Psoas muscle (tissue), 8 donors: Measurements from ENCODE around the gene PACSIN3. TPM values are rescaled to one million over a fixed set of nuclear protein-coding genes. Genes with fewer than 3 reads are reported as not detected.
A peak's percentile ranks its signal among the peaks of the same experiment; 100 is the strongest.

Source experiments
- ATAC-seq, 4 donors: fragments of 200-7000 bp; cut with Tn5 transposase; one replicate each; pipeline ENCODE4 v1.9.1; 2020; ENCODE audit warnings: moderate library complexity in 3 of 4, mild to moderate bottlenecking in 2 of 4
- DNase-seq, 2 donors: peaks; one replicate each; pipeline ENCODE4 v3.0.0-alpha.2; 2020
- H3K27ac ChIP-seq: fragments of 200-600 bp; one replicate; pipeline ENCODE4 v1.8.0; 2022
- H3K27me3 ChIP-seq, 3 donors: fragments of 200-600 bp in 1 of 3; one replicate each; pipeline versions ENCODE4 v1.6.1 to v1.8.0; 2013 to 2022; ENCODE audit warnings: low read length in 2 of 3, mild to moderate bottlenecking in 2 of 3, moderate library complexity in 1 of 3; ENCODE audit not compliant: insufficient read depth in 3 of 3
- H3K36me3 ChIP-seq, 2 donors: fragments of 200-600 bp in 1 of 2; one replicate each; pipeline versions ENCODE4 v1.6.1 to v1.8.0; 2013 to 2022; ENCODE audit warnings: low read depth in 1 of 2, mild to moderate bottlenecking in 1 of 2, moderate library complexity in 1 of 2; ENCODE audit not compliant: insufficient read depth in 1 of 2
- H3K4me1 ChIP-seq: fragments of 200-600 bp; one replicate; pipeline ENCODE4 v1.8.0; 2022
- H3K4me3 ChIP-seq: fragments of 200-600 bp; one replicate; pipeline ENCODE4 v1.8.0; 2022; ENCODE audit warnings: mild to moderate bottlenecking
- H3K9me3 ChIP-seq: fragments of 200-600 bp; one replicate; pipeline ENCODE4 v1.8.0; 2022
- WGBS, 3 donors: extraction: QIAGEN DNeasy Blood & Tissue Kit; methylation state at CpG; one replicate each; pipeline versions ENCODE4 v1.1.6 to v1.1.7; 2013; 5-methylcytosine and 5-hydroxymethylcytosine counted together
- intact Hi-C, 2 donors: fragments of 100-400 bp; cut with DNase I; formaldehyde crosslinking; loops; one replicate each; pipeline versions ENCODE4 v1.11.0 to v1.14.2; 2022
- polyA plus RNA-seq, 3 donors: library from polyadenylated mRNA; stranded (reverse); fragments of 200-250 nt; gene quantifications; one replicate each; pipeline ENCODE4 v1.2.3, GENCODE V29; 2013
- total RNA-seq, 4 donors: library from RNA; stranded (reverse); fragmentation: NEBNext Ultra II Directional in 2 of 4; extraction: Animal tissue kit (Norgen Biotek cat#: 25700) in 2 of 4; gene quantifications; one replicate each; pipeline versions ENCODE4 v1.2.1 to v1.2.4, GENCODE V29; 2021 to 2023
- TF ChIP-seq, protein P1 (sequence below): fragments of 200-600 bp; IDR thresholded peaks from one replicate; pipeline ENCODE4 v1.8.0; 2022; ENCODE audit warnings: antibody characterized with exemption
- donor health status: healthy with polysubstance abuse.
- donor health status: DM: no; HTN: no; CAD: no; lungs with moderate emphysema.
- donor health status: Bipolar disorder and iron deficiency.
- donor health status: healthy.
- donor health status: DM: yes; HTN: yes; CAD: no.
- donor health status: DM: no; HTN: no; CAD: no.
- donor health status: DM: no; HTN: no; CAD: no.
- donor health status: DM: yes; HTN: yes; CAD: no.

Gene PACSIN3
- total and polyA plus RNA-seq, 7 donors: 90.4 to 430 (median 284) TPM

DNA sequence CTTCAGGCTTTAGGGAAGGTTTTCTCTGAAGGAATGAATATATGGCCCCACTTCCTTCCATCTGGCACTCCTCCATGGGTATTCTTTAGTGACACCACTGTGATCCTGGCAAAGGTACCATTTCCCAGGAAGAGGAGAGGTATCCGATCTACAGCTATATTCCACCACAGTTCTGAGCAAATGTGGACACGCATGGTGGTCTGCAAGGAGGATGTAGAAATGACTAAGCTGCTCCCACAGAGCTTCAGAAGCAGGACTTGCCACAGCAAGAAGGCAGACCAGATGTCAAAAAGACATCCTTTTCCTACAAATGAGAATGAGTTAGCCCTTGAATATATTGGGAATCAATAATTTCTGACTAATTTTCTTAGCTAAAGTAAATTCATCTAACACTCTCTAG, 55.1 kb downstream of the PACSIN3 start:
- no peak overlapping the region for H3K4me3 ChIP-seq
- H3K27me3 ChIP-seq: no peaks in the 10 kb centered on the region
- DNase-seq (no peak), ATAC-seq (no peak)
- H3K4me1 ChIP-seq: no peaks in the 10 kb centered on the region
- H3K9me3 ChIP-seq: no peaks in the 10 kb centered on the region
- intact Hi-C loops: no loop called here
- H3K27ac ChIP-seq: no peak overlapping the region
- TF ChIP-seq, protein P1, sequence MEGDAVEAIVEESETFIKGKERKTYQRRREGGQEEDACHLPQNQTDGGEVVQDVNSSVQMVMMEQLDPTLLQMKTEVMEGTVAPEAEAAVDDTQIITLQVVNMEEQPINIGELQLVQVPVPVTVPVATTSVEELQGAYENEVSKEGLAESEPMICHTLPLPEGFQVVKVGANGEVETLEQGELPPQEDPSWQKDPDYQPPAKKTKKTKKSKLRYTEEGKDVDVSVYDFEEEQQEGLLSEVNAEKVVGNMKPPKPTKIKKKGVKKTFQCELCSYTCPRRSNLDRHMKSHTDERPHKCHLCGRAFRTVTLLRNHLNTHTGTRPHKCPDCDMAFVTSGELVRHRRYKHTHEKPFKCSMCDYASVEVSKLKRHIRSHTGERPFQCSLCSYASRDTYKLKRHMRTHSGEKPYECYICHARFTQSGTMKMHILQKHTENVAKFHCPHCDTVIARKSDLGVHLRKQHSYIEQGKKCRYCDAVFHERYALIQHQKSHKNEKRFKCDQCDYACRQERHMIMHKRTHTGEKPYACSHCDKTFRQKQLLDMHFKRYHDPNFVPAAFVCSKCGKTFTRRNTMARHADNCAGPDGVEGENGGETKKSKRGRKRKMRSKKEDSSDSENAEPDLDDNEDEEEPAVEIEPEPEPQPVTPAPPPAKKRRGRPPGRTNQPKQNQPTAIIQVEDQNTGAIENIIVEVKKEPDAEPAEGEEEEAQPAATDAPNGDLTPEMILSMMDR: no peak
- 88 to 92% (median 92%) methylated on average over 2 of the region's 2 CpGs for WGBS, 3 donors
- H3K36me3 ChIP-seq: no peaks in the 10 kb centered on the region

DNA sequence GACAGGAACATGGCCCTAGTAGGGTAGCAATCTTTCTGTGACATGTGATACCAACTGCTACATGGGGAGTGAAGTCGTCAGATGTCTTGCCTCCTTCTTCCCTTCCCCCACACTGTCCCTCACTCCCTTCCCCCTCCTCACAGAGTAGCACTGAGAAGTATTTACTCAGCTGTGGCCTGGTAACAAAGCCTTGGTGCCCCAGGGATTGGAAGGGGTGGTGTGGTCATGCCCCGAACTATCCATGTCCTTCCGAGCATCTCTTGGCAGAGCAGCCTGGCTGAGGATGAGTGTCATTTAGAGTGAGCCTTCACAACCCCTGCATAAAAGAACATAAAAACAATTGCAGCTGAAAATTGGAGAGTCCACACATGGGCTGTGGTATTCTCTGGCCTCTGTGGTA, 55.7 kb downstream of the PACSIN3 start:
- DNase-seq (no peak), ATAC-seq (peak in 1 of 4 donors; percentile 37)
- no peaks in the 10 kb centered on the region for H3K27me3 ChIP-seq
- no peaks in the 10 kb centered on the region for H3K9me3 ChIP-seq
- no peaks in the 10 kb centered on the region for H3K36me3 ChIP-seq
- 46 to 51% (median 47%) methylated on average over 3 of the region's 3 CpGs for WGBS, 3 donors
- TF ChIP-seq, protein P1: no peak
- H3K4me3 ChIP-seq: no peak overlapping the region
- H3K27ac ChIP-seq: no peak overlapping the region
- no peaks in the 10 kb centered on the region for H3K4me1 ChIP-seq
- intact Hi-C loops: no loop called here

Other genes with a start within 250 kb of the PACSIN3 start
- 1 to 10 TPM; 6.1 to 10.0 (median 7.7) TPM for gene CSTPP1, start 249.7 kb downstream of the PACSIN3 start, total RNA-seq
- gene CSTPP1, start 249.7 kb downstream of the PACSIN3 start, polyA plus RNA-seq: 1 to 10 TPM; 5.1 to 8.2 (median 6.6) TPM
- gene ARFGAP2, start 9.6 kb downstream of the PACSIN3 start, total RNA-seq: 100 to 1,000 TPM in 1 of 4 donors, 10 to 100 TPM in 3; 80.2 to 138 (median 86.5) TPM
- gene ARFGAP2, start 9.6 kb downstream of the PACSIN3 start, polyA plus RNA-seq: 10 to 100 TPM; 58.7 to 84.3 (median 60.8) TPM
- 1 to 10 TPM; 5.1 to 9.3 (median 6.9) TPM for gene DDB2, start 28.5 kb upstream of the PACSIN3 start, total RNA-seq
- gene DDB2, start 28.5 kb upstream of the PACSIN3 start, polyA plus RNA-seq: 10 to 100 TPM in 1 of 3 donors, 1 to 10 TPM in 2; 3.8 to 11.5 (median 4.3) TPM
- 10 to 100 TPM in 3 of 4 donors, 1 to 10 TPM in 1; 7.1 to 17.8 (median 15.3) TPM for gene ACP2, start 62.4 kb upstream of the PACSIN3 start, total RNA-seq
- 10 to 100 TPM; 13.1 to 19.0 (median 18.5) TPM for gene ACP2, start 62.4 kb upstream of the PACSIN3 start, polyA plus RNA-seq
- 10 to 100 TPM in 1 of 4 donors, 1 to 10 TPM in 3; 3.9 to 12.6 (median 5.2) TPM for gene NR1H3, start 71.6 kb upstream of the PACSIN3 start, total RNA-seq
- gene NR1H3, start 71.6 kb upstream of the PACSIN3 start, polyA plus RNA-seq: 1 to 10 TPM; 6.2 to 9.3 (median 7.6) TPM
- gene MADD, start 83.7 kb upstream of the PACSIN3 start, total RNA-seq: 10 to 100 TPM; 17.5 to 33.6 (median 25.6) TPM
- gene MADD, start 83.7 kb upstream of the PACSIN3 start, polyA plus RNA-seq: 10 to 100 TPM; 11.5 to 32.0 (median 17.8) TPM
- gene MYBPC3, start 166.3 kb upstream of the PACSIN3 start, total RNA-seq: 1 to 10 TPM in 1 of 4 donors, under 1 TPM in 3; 0.44 to 1.3 (median 0.69) TPM
- under 1 TPM; 0.01 to 0.13 (median 0.07) TPM for gene MYBPC3, start 166.3 kb upstream of the PACSIN3 start, polyA plus RNA-seq
- gene SPI1, start 192.1 kb upstream of the PACSIN3 start, total RNA-seq: 1 to 10 TPM; 3.6 to 8.3 (median 5.6) TPM
- gene SPI1, start 192.1 kb upstream of the PACSIN3 start, polyA plus RNA-seq: 1 to 10 TPM; 1.6 to 3.5 (median 3.1) TPM
- 10 to 100 TPM; 14.7 to 26.9 (median 19.9) TPM for gene SLC39A13, start 222.2 kb upstream of the PACSIN3 start, total RNA-seq
- gene SLC39A13, start 222.2 kb upstream of the PACSIN3 start, polyA plus RNA-seq: 10 to 100 TPM; 27.0 to 35.3 (median 29.1) TPM
- 100 to 1,000 TPM; 141 to 255 (median 191) TPM for gene PSMC3, start 240.0 kb upstream of the PACSIN3 start, total RNA-seq
- 100 to 1,000 TPM; 300 to 346 (median 316) TPM for gene PSMC3, start 240.0 kb upstream of the PACSIN3 start, polyA plus RNA-seq